SJSA1 (cell line): Measurements from ENCODE around the gene TEF. TPM values are rescaled to one million over a fixed set of nuclear protein-coding genes. Genes with fewer than 3 reads are reported as not detected.

Experiments used
- DNase-seq, 2 experiments: peaks; one replicate each; pipeline ENCODE4 v3.0.0-alpha.2; 2015 to 2020; ENCODE audit warnings: low spot score in 2 of 2, low read depth in 1 of 2
- H3K27ac ChIP-seq: fragments of 250-450 bp; sonication (Bioruptor Pico); 2 replicates; pipeline ENCODE4 v1.5.1; 2020; ENCODE audit warnings: mild to moderate bottlenecking, moderate library complexity
- H3K27me3 ChIP-seq: fragments of 250-450 bp; sonication (Bioruptor Pico); replicated peaks from 2 replicates; pipeline ENCODE4 v1.5.1; 2020; ENCODE audit warnings: mild to moderate bottlenecking, moderate library complexity
- H3K36me3 ChIP-seq: fragments of 250-450 bp; sonication (Bioruptor Pico); 2 replicates; pipeline ENCODE4 v1.5.1; 2020; ENCODE audit warnings: mild to moderate bottlenecking
- H3K4me1 ChIP-seq: fragments of 250-450 bp; sonication (Bioruptor Pico); replicated peaks from 2 replicates; pipeline ENCODE4 v1.6.1; 2021; ENCODE audit warnings: mild to moderate bottlenecking
- H3K4me3 ChIP-seq: fragments of 250-450 bp; sonication (Bioruptor Pico); 2 replicates; pipeline ENCODE4 v1.5.1; 2020; ENCODE audit warnings: mild to moderate bottlenecking
- H3K9me3 ChIP-seq: fragments of 250-450 bp; sonication (Bioruptor Pico); replicated peaks from 2 replicates; pipeline ENCODE4 v1.5.1; 2020; ENCODE audit warnings: mild to moderate bottlenecking
- total RNA-seq: library from RNA; depleted of rRNA; stranded (reverse); fragments of >200 nt; shearing (Covaris generic); gene quantifications from 2 replicates; pipeline ENCODE4 v1.2.3, GENCODE V29; 2014

Gene TEF
- total RNA-seq, 1 experiment from 2014 or later, result 9.4 TPM

DNA sequence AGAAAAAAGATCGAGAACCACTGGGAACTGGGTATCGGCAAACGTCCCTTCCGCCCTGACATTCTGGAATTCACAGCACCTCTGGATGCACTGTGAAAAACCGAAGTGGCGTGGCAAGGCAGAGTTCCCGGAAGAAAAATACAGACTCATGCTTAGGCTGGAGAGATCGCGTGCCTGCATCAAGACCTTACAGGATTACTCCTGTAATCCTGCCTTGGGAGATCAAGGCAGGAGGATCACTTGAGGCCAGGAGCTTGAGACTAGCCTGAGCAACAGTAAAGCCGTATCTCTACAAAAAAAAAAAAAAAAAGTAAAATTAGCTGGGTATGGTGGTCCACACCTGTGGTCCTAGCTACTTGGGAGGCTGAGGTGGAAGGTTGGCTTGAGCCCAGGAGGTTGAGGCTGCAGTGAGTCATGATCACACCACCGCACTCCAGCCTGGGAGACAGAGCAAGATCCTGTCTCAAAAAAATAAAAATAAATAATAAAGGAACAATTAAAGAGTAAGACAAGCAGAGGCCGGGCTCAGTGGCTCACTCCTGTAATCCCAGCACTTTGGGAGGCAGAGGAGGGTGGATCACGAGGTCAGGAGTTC lies 19.9 kb upstream of the TEF start:
- Histone ChIP-seq H3K36me3 (peaks cover 30% of the 10 kb centered on the region), H3K4me3 (no peak overlapping the region), H3K9me3 (no peaks in the 10 kb centered on the region), H3K27ac (no peak overlapping the region), H3K4me1 (peaks cover 13% of the 10 kb centered on the region), H3K27me3 (no peaks in the 10 kb centered on the region)
- peak in 1 of 2 experiments; percentile 38 for DNase-seq

DNA sequence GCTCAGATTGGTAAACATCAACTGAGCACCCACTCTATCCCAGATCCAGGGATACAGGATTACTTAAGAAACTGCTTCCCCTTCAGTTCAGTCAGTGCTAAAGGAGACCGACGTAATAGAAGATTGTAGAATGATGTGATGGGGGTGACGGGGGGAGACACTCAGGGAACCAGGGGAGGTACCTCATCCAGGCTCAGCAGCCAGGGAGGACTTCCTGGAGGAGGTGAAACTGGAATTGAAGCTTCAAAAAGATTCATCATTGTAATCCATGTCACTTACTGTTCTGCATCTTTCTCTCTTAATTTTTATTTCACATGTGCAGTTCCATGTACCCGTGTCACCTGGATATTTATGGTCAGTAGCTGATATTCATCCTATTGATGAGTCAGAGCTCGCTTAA lies 19.1 kb upstream of the TEF start:
- H3K36me3 ChIP-seq, result peaks cover 23% of the 10 kb centered on the region
- H3K27me3 ChIP-seq, result no peaks in the 10 kb centered on the region
- H3K27ac ChIP-seq, result no peak overlapping the region
- no peak overlapping the region for H3K4me3 ChIP-seq
- H3K9me3 ChIP-seq, result no peaks in the 10 kb centered on the region
- peaks cover 21% of the 10 kb centered on the region for H3K4me1 ChIP-seq
- no peak for DNase-seq

DNA sequence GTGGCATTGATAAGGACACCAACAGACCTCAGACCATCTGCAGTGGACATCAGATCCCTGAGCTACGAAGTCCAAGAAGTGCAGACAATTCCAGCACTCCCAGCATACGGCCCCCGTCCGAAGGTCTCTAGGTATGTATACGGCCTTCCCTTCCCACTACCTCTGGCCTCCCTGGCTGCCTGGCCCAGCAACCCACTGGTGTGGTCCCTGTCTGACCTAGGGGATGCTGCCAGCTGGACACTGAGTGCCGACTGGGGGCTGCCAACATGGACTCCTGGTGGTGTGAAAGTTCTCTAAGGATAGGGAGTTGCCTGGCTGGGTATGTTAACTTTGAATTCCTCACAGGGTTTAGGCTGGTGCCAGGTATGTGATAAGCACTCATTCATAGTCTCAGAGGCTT lies 17.5 kb upstream of the TEF start:
- peaks cover 8% of the 10 kb centered on the region; the same call in 1 of the 2 replicates for H3K36me3 ChIP-seq
- H3K27ac ChIP-seq, result no peak overlapping the region
- H3K27me3 ChIP-seq, result no peaks in the 10 kb centered on the region
- no peak for DNase-seq
- H3K9me3 ChIP-seq, result no peaks in the 10 kb centered on the region
- no peak overlapping the region for H3K4me3 ChIP-seq
- H3K4me1 ChIP-seq, result peaks cover 22% of the 10 kb centered on the region

GRCh38 chr22:41364955-41365354 lies 16.8 kb upstream of the TEF start:
- no peak for DNase-seq
- H3K4me1 ChIP-seq, result peaks cover 22% of the 10 kb centered on the region
- H3K4me3 ChIP-seq, result no peak overlapping the region
- H3K36me3 ChIP-seq, result peaks cover 7% of the 10 kb centered on the region; the same call in 1 of the 2 replicates
- no peak overlapping the region for H3K27ac ChIP-seq
- no peaks in the 10 kb centered on the region for H3K9me3 ChIP-seq
- H3K27me3 ChIP-seq, result no peaks in the 10 kb centered on the region

GRCh38 chr22:41365425-41365824 lies 16.3 kb upstream of the TEF start:
- Histone ChIP-seq H3K9me3 (no peaks in the 10 kb centered on the region), H3K27me3 (no peaks in the 10 kb centered on the region), H3K4me3 (no peak overlapping the region), H3K4me1 (peaks cover 18% of the 10 kb centered on the region), H3K36me3 (peaks cover 3% of the 10 kb centered on the region; the same call in 1 of the 2 replicates), H3K27ac (no peak overlapping the region)
- no peak for DNase-seq

GRCh38 chr22:41366323-41367029 lies 15.3 kb upstream of the TEF start:
- H3K4me1 ChIP-seq, result peaks cover 18% of the 10 kb centered on the region
- DNase-seq, result no peak
- H3K27ac ChIP-seq, result no peak overlapping the region
- H3K27me3 ChIP-seq, result no peaks in the 10 kb centered on the region
- H3K9me3 ChIP-seq, result no peaks in the 10 kb centered on the region
- no peak overlapping the region for H3K4me3 ChIP-seq
- H3K36me3 ChIP-seq, result peaks cover 2% of the 10 kb centered on the region; the same call in 1 of the 2 replicates

DNA sequence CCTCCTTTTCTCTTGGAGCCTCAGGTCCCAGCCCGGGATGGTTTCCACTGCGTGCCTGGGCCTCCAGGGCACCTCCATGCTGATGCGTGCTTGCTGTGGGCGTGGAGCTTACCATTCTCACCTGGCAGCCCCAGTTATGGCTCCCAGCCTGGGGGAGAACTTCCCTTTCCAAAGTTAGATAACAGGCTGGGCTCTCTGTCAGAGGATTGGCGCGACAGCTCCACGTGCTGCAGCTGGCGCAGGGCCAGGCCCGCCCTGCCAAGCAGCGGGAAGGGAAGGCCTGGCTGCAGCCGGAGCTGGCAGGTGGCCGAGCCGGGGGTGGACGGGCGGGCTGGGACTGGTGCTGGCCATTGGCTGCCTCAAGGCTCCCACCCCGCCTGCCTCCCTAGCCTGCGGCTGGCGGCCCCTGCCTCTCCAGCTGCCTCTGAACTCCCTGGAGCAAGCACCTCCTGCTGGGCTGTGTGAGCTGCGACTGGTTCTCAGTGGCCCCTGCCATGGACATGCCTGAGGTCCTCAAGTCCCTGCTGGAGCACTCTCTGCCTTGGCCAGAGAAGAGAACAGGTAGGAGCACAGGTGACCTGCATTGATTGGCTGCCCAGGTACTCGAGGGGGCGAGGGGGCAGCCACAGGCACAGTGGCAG lies 14.6 kb upstream of the TEF start:
- peak; percentile 75 to 87 for DNase-seq
- H3K4me3 ChIP-seq, result no peak overlapping the region
- H3K9me3 ChIP-seq, result no peaks in the 10 kb centered on the region
- H3K27me3 ChIP-seq, result no peaks in the 10 kb centered on the region
- H3K36me3 ChIP-seq, result no peaks in the 10 kb centered on the region
- peaks cover 18% of the 10 kb centered on the region for H3K4me1 ChIP-seq
- no peak overlapping the region for H3K27ac ChIP-seq

- no peak for DNase-seq
- Histone ChIP-seq H3K27ac (no peak overlapping the region), H3K4me3 (no peak overlapping the region), H3K4me1 (peaks cover 18% of the 10 kb centered on the region), H3K27me3 (no peaks in the 10 kb centered on the region), H3K9me3 (no peaks in the 10 kb centered on the region), H3K36me3 (no peaks in the 10 kb centered on the region)
Measured at GRCh38 chr22:41367680-41368542, 13.8 kb upstream of the TEF start.

DNA sequence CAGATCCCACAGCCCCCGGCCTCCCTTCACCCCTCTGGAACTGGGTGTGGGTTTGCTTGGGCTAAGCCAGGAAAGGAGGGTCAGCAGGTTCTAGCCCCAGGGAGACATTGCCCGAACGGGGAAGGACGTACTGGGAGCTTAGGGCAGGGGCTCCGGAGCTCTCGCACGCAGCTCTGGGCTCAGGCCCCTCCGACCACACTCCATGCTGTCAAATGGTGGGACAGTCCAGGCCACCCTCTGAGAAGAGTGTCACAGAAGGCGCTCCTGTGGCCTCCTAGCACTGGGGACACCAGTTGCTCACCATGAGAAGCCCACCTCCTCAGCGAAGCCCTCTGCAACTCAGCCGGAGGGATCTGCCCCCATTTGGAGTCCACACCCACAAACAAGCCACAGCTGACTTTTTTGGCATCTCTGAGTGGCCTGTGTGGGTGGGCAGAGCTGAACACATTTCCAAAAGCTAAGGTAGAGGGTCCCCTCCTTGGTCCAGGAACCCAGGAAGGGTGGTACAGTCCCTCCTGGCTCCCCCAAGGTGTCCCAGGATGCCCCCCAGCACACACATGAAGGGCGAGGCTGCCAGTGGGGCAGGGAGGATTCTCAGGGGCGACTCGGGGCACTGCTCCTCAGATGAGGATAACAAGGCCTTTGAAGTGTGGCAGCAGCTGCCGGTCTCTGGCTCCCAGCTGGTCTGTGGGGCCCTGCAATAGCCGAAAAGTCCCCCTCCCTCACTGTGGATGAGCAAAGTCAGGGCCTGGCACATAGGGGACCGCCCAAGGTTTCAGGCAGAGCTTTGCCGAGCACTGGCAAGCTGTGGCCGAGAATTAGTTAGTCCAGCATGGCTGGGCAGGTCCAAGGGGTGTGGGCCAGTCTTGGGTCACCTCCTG lies 13.0 kb upstream of the TEF start:
- DNase-seq, result no peak
- no peak overlapping the region for H3K4me3 ChIP-seq

DNA sequence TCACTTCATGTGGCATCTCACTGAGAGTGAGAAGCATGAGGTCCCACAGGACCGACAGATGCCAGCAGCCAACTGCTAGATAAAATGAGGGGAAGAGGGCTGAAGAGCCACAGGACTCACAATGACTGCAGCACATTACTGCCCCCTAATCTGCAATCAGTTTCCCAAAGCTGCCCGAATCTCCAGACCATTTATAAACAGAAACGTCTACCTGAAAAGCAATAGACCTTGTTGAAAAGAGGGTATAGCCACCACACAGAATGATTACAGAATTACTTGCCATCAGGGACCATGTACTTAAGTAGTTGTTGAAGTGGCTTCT lies 12.4 kb upstream of the TEF start:
- Histone ChIP-seq H3K4me3 (no peak overlapping the region), H3K27ac (no peak overlapping the region)

More for the DNA sequence above, 13.0 kb upstream of the TEF start:
- peaks cover 18% of the 10 kb centered on the region for H3K4me1 ChIP-seq
- H3K36me3 ChIP-seq, result no peaks in the 10 kb centered on the region
- no peaks in the 10 kb centered on the region for H3K27me3 ChIP-seq
- no peak overlapping the region for H3K27ac ChIP-seq
- H3K9me3 ChIP-seq, result no peaks in the 10 kb centered on the region

GRCh38 chr22:41369837-41370236 lies 11.9 kb upstream of the TEF start:
- Histone ChIP-seq H3K36me3 (no peaks in the 10 kb centered on the region), H3K4me3 (no peak overlapping the region), H3K9me3 (no peaks in the 10 kb centered on the region), H3K4me1 (peaks cover 18% of the 10 kb centered on the region), H3K27me3 (no peaks in the 10 kb centered on the region), H3K27ac (no peak overlapping the region)
- no peak for DNase-seq

More for the DNA sequence above, 12.4 kb upstream of the TEF start:
- Histone ChIP-seq H3K4me1 (peaks cover 18% of the 10 kb centered on the region), H3K27me3 (no peaks in the 10 kb centered on the region), H3K9me3 (no peaks in the 10 kb centered on the region), H3K36me3 (no peaks in the 10 kb centered on the region)
- no peak for DNase-seq

GRCh38 chr22:41377846-41378245 lies 3.9 kb upstream of the TEF start:
- H3K4me3 ChIP-seq, result no peak overlapping the region
- no peak overlapping the region for H3K27ac ChIP-seq
- H3K9me3 ChIP-seq, result no peaks in the 10 kb centered on the region
- no peaks in the 10 kb centered on the region for H3K36me3 ChIP-seq
- DNase-seq, result no peak
- peaks cover 17% of the 10 kb centered on the region for H3K4me1 ChIP-seq
- no peaks in the 10 kb centered on the region for H3K27me3 ChIP-seq

DNA sequence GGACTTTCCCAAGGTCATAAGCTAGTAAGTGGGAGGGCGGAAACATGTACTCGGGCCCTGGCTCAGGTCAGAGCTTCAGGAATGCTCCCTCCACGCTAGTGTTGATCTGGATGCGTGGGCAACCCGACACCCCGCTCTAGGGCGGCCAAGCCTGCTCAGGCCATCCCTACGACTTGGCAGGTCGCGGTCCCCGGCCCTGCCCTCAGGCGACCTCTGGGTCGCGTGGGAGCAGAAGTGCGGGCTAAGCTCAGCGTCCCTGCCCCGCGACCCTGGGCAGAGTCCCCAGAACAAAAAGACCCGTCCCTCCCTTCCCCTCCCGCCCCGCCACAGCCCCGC lies 781 bp upstream of the TEF start:
- Histone ChIP-seq H3K4me1 (peaks cover 17% of the 10 kb centered on the region), H3K27ac (peak overlapping the region; percentile 98), H3K27me3 (no peaks in the 10 kb centered on the region), H3K9me3 (no peaks in the 10 kb centered on the region), H3K36me3 (peaks cover 8% of the 10 kb centered on the region), H3K4me3 (peak overlapping the region; percentile 51)
- DNase-seq, result peak; percentile 78 to 84
